ENCODE results near the gene STEAP1. TPM values are rescaled to one million over a fixed set of nuclear protein-coding genes. Genes with fewer than 3 reads are reported as not detected.

Gene STEAP1
- total RNA-seq, 1 experiment from 2014 or later: 213 TPM

DNA sequence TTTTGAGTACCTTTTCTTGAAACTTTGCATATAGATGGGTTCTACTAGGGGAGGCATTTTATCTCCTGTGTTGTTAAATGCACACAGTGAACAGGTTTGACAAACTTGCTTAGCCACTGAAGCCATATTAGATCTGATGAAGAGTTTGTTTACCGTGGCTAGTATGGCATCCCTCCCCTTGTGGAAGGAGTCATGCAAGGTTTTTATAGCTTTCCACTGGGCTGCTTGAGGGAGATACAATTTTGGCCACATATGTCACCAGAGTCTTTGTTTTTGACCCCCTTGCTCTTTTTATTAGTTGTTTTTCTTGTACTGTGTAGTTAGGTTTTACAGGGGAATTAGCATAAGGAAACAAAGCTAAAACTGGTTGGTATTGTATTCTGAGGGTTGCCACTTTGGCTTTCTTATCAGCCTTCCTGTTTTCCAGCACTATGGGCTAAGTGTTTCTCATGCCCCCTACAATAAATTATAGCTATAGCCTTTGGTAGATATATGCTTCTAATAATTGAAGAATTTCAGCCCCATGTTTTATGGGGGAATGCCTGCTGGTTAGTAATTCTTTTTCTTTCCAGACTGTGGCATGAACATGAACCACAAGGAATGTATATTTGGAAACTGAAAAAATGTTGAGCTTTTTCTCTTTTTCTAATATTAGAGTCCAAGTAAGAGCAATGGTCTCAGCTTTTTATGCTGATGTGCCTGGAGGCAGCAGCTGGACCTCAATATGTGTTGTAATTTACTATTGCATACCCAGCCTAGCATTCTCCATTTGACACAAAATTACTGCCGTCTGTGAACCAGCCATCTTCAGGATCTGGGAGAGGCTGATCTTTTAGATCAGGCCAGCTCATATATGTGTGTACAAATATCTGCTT lies 38.8 kb downstream of the STEAP1 start:
- intact Hi-C loops (cut with micrococcal nuclease; ENCODE audit: unreplicated experiment): no loop called here
- no peak for DNase-seq (ENCODE audit: low spot score)
- no peaks in the 10 kb centered on the region for H3K4me1 ChIP-seq (ENCODE audit: insufficient read depth, low read length, poor library complexity, severe bottlenecking)
- H3K36me3 ChIP-seq (ENCODE audit: insufficient read depth, low read length, poor library complexity, severe bottlenecking): peaks cover 5% of the 10 kb centered on the region
- H3K27ac ChIP-seq (ENCODE audit: low read depth, low read length, poor library complexity, severe bottlenecking): no peak overlapping the region
- no peaks in the 10 kb centered on the region for H3K27me3 ChIP-seq (replicated peaks; ENCODE audit: insufficient read depth, low read depth, low read length, poor library complexity)
- no TSS peak for BruUV-seq (replicated peaks)
- peaks cover 30% of the 10 kb centered on the region for H3K9me3 ChIP-seq (ENCODE audit: low read depth, low read length, poor library complexity, severe bottlenecking)
- ChIA-PET CTCF (no interaction called here), POLR2A (ENCODE audit: low non-redundant PET) (no interaction called here)
- no peak for TF ChIP-seq EZH2 (IDR thresholded peaks at IDR 0.05; ENCODE audit: borderline replicate concordance, low read depth, low read length, poor library complexity, severe bottlenecking)
- TF ChIP-seq, protein P1, sequence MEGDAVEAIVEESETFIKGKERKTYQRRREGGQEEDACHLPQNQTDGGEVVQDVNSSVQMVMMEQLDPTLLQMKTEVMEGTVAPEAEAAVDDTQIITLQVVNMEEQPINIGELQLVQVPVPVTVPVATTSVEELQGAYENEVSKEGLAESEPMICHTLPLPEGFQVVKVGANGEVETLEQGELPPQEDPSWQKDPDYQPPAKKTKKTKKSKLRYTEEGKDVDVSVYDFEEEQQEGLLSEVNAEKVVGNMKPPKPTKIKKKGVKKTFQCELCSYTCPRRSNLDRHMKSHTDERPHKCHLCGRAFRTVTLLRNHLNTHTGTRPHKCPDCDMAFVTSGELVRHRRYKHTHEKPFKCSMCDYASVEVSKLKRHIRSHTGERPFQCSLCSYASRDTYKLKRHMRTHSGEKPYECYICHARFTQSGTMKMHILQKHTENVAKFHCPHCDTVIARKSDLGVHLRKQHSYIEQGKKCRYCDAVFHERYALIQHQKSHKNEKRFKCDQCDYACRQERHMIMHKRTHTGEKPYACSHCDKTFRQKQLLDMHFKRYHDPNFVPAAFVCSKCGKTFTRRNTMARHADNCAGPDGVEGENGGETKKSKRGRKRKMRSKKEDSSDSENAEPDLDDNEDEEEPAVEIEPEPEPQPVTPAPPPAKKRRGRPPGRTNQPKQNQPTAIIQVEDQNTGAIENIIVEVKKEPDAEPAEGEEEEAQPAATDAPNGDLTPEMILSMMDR (conservative IDR thresholded peaks at IDR 0.05; ENCODE audit: low read depth, low read length): no peak
- no peak overlapping the region for H3K4me3 ChIP-seq (ENCODE audit: low read depth, low read length, poor library complexity, severe bottlenecking)

DNA sequence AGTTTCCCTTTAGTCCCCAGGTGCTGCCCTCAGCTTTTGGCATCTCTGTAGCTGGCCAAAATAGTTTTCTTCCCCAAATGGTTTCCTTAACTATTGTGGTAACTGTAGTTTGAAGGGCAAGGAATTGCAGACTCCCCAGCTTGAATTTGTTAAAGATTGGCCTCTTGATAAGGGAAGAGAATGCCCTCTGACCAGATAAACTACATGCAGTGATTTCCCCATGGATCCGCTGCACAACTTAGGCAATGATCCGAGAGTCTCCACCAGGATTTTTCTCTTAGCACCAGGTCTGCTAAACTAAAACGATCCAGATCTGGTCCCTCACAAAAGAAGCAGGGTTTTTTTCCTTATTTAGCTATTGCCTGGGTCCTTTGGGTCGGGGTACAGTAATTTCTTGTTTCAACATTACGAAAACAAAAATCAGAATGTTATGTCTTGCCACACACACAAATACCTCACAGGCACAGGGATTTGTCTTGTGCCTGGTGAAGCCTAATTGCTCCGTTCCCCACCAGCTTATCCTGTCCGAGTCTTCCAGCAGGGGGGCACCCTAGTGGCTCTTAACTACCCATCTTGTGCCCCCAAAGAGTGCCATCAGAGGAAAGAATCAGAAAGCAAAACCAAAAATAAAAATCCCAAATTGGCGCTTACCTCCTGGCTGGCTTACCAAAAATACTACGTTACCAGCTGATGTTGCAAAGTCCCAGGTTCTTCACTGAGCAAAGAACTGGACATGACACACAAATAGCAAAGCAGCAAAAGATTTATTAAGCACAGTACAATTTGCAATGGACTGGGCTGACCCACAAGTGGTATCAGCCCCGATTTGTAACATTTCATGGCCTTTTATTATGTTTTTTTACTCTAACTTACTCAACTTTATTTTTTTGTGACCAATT lies 40.9 kb downstream of the STEAP1 start:
- POLR2A ChIA-PET (ENCODE audit: low non-redundant PET): interaction anchor here (0.6 kb wide), 1 partner anchor 13 kb away, joined by 26 read pairs; no protein-coding TSS in a partner anchor

More for the DNA sequence above, 40.9 kb downstream of the STEAP1 start:
- TF ChIP-seq, protein P1 (conservative IDR thresholded peaks at IDR 0.05; ENCODE audit: low read depth, low read length): no peak
- no peak for TF ChIP-seq EZH2 (IDR thresholded peaks at IDR 0.05; ENCODE audit: borderline replicate concordance, low read depth, low read length, poor library complexity, severe bottlenecking)
- no TSS peak for BruUV-seq (replicated peaks)
- no peak overlapping the region for H3K27ac ChIP-seq (ENCODE audit: low read depth, low read length, poor library complexity, severe bottlenecking)
- no peaks in the 10 kb centered on the region for H3K27me3 ChIP-seq (replicated peaks; ENCODE audit: insufficient read depth, low read depth, low read length, poor library complexity)
- no peak overlapping the region for H3K4me3 ChIP-seq (ENCODE audit: low read depth, low read length, poor library complexity, severe bottlenecking)
- CTCF ChIA-PET: no interaction called here
- no peak for DNase-seq (ENCODE audit: low spot score)
- intact Hi-C loops (cut with micrococcal nuclease; ENCODE audit: unreplicated experiment): no loop called here
- H3K36me3 ChIP-seq (ENCODE audit: insufficient read depth, low read length, poor library complexity, severe bottlenecking): no peaks in the 10 kb centered on the region
- peaks cover 27% of the 10 kb centered on the region for H3K9me3 ChIP-seq (ENCODE audit: low read depth, low read length, poor library complexity, severe bottlenecking)
- H3K4me1 ChIP-seq (ENCODE audit: insufficient read depth, low read length, poor library complexity, severe bottlenecking): no peaks in the 10 kb centered on the region
